GM12878 (cell line): Measurements from ENCODE around the gene PDE1C. TPM values are rescaled to one million over a fixed set of nuclear protein-coding genes. Genes with fewer than 3 reads are reported as not detected.

ENCODE experiments used
- ATAC-seq: fragments of 200-7000 bp; cut with Tn5 transposase; 3 replicates; pipeline ENCODE4 v1.9.1; 2020; ENCODE audit warnings: mild to moderate bottlenecking, moderate library complexity
- BruUV-seq: library from RNA; stranded (reverse); fragments of 400-500 nt; replicated peaks from 2 replicates; lab custom pipeline; 2021; lab: Mats Ljungman, UMichigan
- CTCF ChIA-PET: fragments of 300-600 bp; sonication (Branson Sonifier 250); formaldehyde crosslinking; extraction: SDS; loops from one replicate; lab custom pipeline; 2021; ENCODE audit warnings: inconsistent platforms; lab: Yijun Ruan, JAX
- POLR2A ChIA-PET: fragments of 350-600 bp; formaldehyde crosslinking; extraction: SDS; loops from one replicate; lab custom pipeline; 2021; ENCODE audit warnings: inconsistent platforms; lab: Charles Lee
- RAD21 ChIA-PET: fragments of 300-600 bp; sonication (Branson Sonifier 250); formaldehyde crosslinking; loops from one replicate; lab custom pipeline; 2023; ENCODE audit warnings: antibody characterized with exemption; ENCODE audit not compliant: unreplicated experiment; lab: Charles Lee
- SMC1A ChIA-PET: fragments of 300-600 bp; sonication (Branson Sonifier 250); formaldehyde crosslinking; loops from one replicate; lab custom pipeline; 2023; ENCODE audit not compliant: unreplicated experiment, uncharacterized antibody; lab: Charles Lee
- DNase-seq: peaks from one replicate; pipeline ENCODE4 v3.0.0-alpha.2; 2011; ENCODE audit warnings: low read depth, low spot score
- FAIRE-seq: peaks from 3 replicates; lab custom pipeline; 2011; peaks lifted over from hg19 to GRCh38; lab: Jason Lieb, UNC
- H2AFZ ChIP-seq: 2 replicates; pipeline ENCODE4 v1.6.0; 2011; ENCODE audit warnings: low read depth, low read length, control low read depth; ENCODE audit not compliant: control insufficient read depth
- H3K27ac ChIP-seq: 2 replicates; pipeline ENCODE4 v1.5.1; 2011; ENCODE audit warnings: control low read depth; ENCODE audit not compliant: control insufficient read depth, insufficient read depth
- H3K27me3 ChIP-seq, 2 experiments: replicated peaks in 1 of 2; 2 replicates each; pipeline versions ENCODE4 v1.6.0 to v1.6.1; 2011; ENCODE audit warnings: low read length in 1 of 2; ENCODE audit not compliant: control insufficient read depth in 2 of 2, insufficient read depth in 2 of 2
- H3K36me3 ChIP-seq, 2 experiments: 2 replicates each; pipeline ENCODE4 v1.5.1; 2011; ENCODE audit warnings: low read length in 1 of 2; ENCODE audit not compliant: control insufficient read depth in 2 of 2, insufficient read depth in 2 of 2
- H3K4me1 ChIP-seq: 2 replicates; pipeline ENCODE4 v1.6.1; 2011; ENCODE audit warnings: mild to moderate bottlenecking, low read length, moderate library complexity, mixed read lengths; ENCODE audit not compliant: control insufficient read depth, insufficient read depth
- H3K4me2 ChIP-seq: 2 replicates; pipeline ENCODE4 v1.6.0; 2011; ENCODE audit warnings: control low read depth; ENCODE audit not compliant: control insufficient read depth, insufficient read depth
- H3K4me3 ChIP-seq: fragments of 200-600 bp; sonication (generic); 2 replicates; pipeline ENCODE4 v1.5.1; 2016
- H3K79me2 ChIP-seq: 2 replicates; pipeline ENCODE4 v1.6.0; 2011; ENCODE audit warnings: low read length; ENCODE audit not compliant: control insufficient read depth, insufficient read depth
- H3K9ac ChIP-seq: 2 replicates; pipeline ENCODE4 v1.8.0; 2011; ENCODE audit warnings: low read length, control low read depth, mixed read lengths; ENCODE audit not compliant: control insufficient read depth, insufficient read depth
- H3K9me3 ChIP-seq: replicated peaks from 3 replicates; pipeline ENCODE4 v1.5.1; 2011; ENCODE audit warnings: mild to moderate bottlenecking, low read length; ENCODE audit not compliant: control insufficient read depth, insufficient read depth
- H4K20me1 ChIP-seq: 2 replicates; pipeline ENCODE4 v1.6.0; 2011; ENCODE audit not compliant: control insufficient read depth, insufficient read depth
- EGR1 ChIP-seq, 2 experiments: IDR thresholded peaks; 1 replicate in 1 of 2; 2 replicates in 1 of 2; pipeline ENCODE4 v1.6.1; 2011 to 2012; ENCODE audit warnings: low read depth in 2 of 2, low read length in 2 of 2, borderline replicate concordance in 1 of 2, mild to moderate bottlenecking in 1 of 2, moderate library complexity in 1 of 2
- MTA2 ChIP-seq: fragments of 450-650 bp; IDR thresholded peaks from 2 replicates; pipeline ENCODE4 v1.6.1; 2016; ENCODE audit warnings: low read depth, mild to moderate bottlenecking, moderate library complexity
- NFIC ChIP-seq: IDR thresholded peaks from 2 replicates; pipeline ENCODE4 v1.6.1; 2012; ENCODE audit warnings: low read depth, mild to moderate bottlenecking, inconsistent platforms, low read length, moderate library complexity
- NFXL1 ChIP-seq: fragments of 450-650 bp; IDR thresholded peaks from 2 replicates; pipeline ENCODE4 v1.6.1; 2017; ENCODE audit warnings: antibody characterized with exemption, mild to moderate bottlenecking, borderline replicate concordance
- POLR2AphosphoS5 ChIP-seq: IDR thresholded peaks from 2 replicates; pipeline ENCODE4 v1.6.1; 2011; ENCODE audit warnings: mild to moderate bottlenecking, low read length, inconsistent platforms
- RCOR1 ChIP-seq: conservative IDR thresholded peaks from 2 replicates; pipeline ENCODE4 v1.6.1; 2012; ENCODE audit warnings: low read depth, low read length, improper control_type of control experiment
- RELA ChIP-seq: fragments of 450-650 bp; IDR thresholded peaks from 2 replicates; pipeline ENCODE4 v1.8.0; 2014; ENCODE audit warnings: borderline replicate concordance; ENCODE audit not compliant: partially characterized antibody
- SIX5 ChIP-seq: IDR thresholded peaks from 2 replicates; pipeline ENCODE4 v1.6.1; 2011; ENCODE audit warnings: mild to moderate bottlenecking, low read depth, low read length, moderate library complexity; ENCODE audit not compliant: severe bottlenecking
- WRNIP1 ChIP-seq: IDR thresholded peaks from 2 replicates; pipeline ENCODE4 v1.6.1; 2011; ENCODE audit warnings: low read depth, low read length, improper control_type of control experiment, borderline replicate concordance
- ZBTB40 ChIP-seq: fragments of 450-650 bp; IDR thresholded peaks from 2 replicates; pipeline ENCODE4 v1.6.1; 2016; ENCODE audit warnings: mild to moderate bottlenecking, moderate library complexity, borderline replicate concordance
- WGBS: methylation state at CpG from one replicate; pipeline ENCODE4 v1.1.6; 2016; ENCODE audit warnings: low lambda C conversion rate; ENCODE audit not compliant: insufficient replicate concordance, insufficient coverage; ENCODE audit errors: missing lambda C conversion rate; 5-methylcytosine and 5-hydroxymethylcytosine counted together
- in situ Hi-C: fragments of 300-500 bp; cut with MboI; formaldehyde crosslinking; loops from 9 replicates; pipeline ENCODE4 v1.14.3; 2018; ENCODE audit warnings: mixed read lengths
- intact Hi-C: fragments of 100-400 bp; cut with micrococcal nuclease; formaldehyde crosslinking; loops from one replicate; pipeline ENCODE4 v1.14.2; 2022; ENCODE audit not compliant: unreplicated experiment
- polyA plus RNA-seq, 11 experiments: library from polyadenylated mRNA; depleted of rRNA in 4 of 11; unstranded in 6 of 11; stranded (reverse) in 5 of 11; fragments of >200 nt; fragmentation: Nextera tagmentation in 4 of 11; fragmentation: Illumina TruSeq in 1 of 11; extraction: Ambion mirVana in 4 of 11; extraction: Trizol in 1 of 11; gene quantifications; 1 replicate in 1 of 11; 2 replicates in 10 of 11; pipeline versions ENCODE4 v1.2.1 to v1.2.3, GENCODE V29; 2011 to 2016; ENCODE audit warnings: inconsistent platforms in 2 of 11, missing spikeins in 2 of 11, low read depth in 1 of 11
- total RNA-seq, 4 experiments: library from RNA; depleted of rRNA in 3 of 4; stranded (reverse); fragments of >200 nt in 3 of 4; fragmentation: Illumina TruSeq in 1 of 4; extraction: Trizol in 1 of 4; gene quantifications; 2 replicates each; pipeline versions ENCODE4 v1.2.1 to v1.2.3, GENCODE V29; 2013 to 2021
- TF ChIP-seq, protein P1 (sequence below): fragments of 450-650 bp; conservative IDR thresholded peaks from 2 replicates; pipeline ENCODE4 v1.6.1; 2017; ENCODE audit warnings: mild to moderate bottlenecking, moderate library complexity

The PDE1C gene
- total and polyA plus RNA-seq, 10 of the 15 experiments (the other 5 are each of a cell fraction or from before 2014, with no cell fraction given) = 0.29 to 2.3 (median 0.70) TPM

DNA sequence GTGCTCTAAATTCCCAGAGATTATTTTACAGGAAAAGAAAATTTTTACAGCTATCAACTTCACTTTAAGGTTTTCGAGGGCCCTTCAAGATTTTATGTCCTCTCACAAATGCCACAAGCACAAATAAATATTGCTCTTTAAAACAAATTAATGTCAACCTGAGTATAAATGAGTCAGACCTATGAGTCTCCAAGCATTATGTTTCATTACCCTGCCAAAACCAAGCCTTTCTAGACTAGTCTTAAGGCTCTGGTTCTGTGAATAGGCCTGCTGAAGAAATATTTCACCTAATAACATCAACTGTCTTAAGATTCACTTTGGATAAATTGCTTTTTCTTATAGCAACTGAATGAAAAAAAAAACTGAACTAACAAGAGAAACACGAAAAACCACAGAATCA lies 153.0 kb downstream of the PDE1C start:
- Histone ChIP-seq H2AFZ (no peak overlapping the region), H3K4me2 (no peak overlapping the region), H3K79me2 (no peaks in the 10 kb centered on the region), H3K9me3 (no peaks in the 10 kb centered on the region), H3K27me3 (no peaks in the 10 kb centered on the region; a peak in 2 of 4 replicates), H3K36me3 (no peaks in the 10 kb centered on the region), H3K9ac (no peak overlapping the region), H3K4me3 (no peak overlapping the region), H3K27ac (no peak overlapping the region), H3K4me1 (no peaks in the 10 kb centered on the region), H4K20me1 (no peaks in the 10 kb centered on the region)
- WGBS = 6% methylated on average over 2 of the region's 2 CpGs
- BruUV-seq = no TSS peak
- ATAC-seq (no peak), DNase-seq (no peak), FAIRE-seq (no peak)
- in situ Hi-C loops (no loop called here), intact Hi-C loops (no loop called here)
- ChIA-PET POLR2A (no interaction called here), CTCF (interaction anchor here (1.4 kb wide), 1 partner anchor 135 kb away, joined by 3 read pairs; no protein-coding TSS in a partner anchor), SMC1A (interaction anchor here (0.9 to 2.1 kb wide), 2 partner anchors 23 to 31 kb away, joined by 3 to 7 read pairs; no protein-coding TSS in a partner anchor), RAD21 (no interaction called here)
- TF ChIP-seq POLR2AphosphoS5 = no peak
- no peak for TF ChIP-seq RELA
- TF ChIP-seq NFXL1 = no peak
- TF ChIP-seq SIX5 = no peak

- Histone ChIP-seq H3K4me3 (no peak overlapping the region), H3K36me3 (no peaks in the 10 kb centered on the region), H3K9me3 (no peaks in the 10 kb centered on the region), H3K79me2 (no peaks in the 10 kb centered on the region), H3K27ac (no peak overlapping the region), H4K20me1 (no peaks in the 10 kb centered on the region), H3K4me2 (no peak overlapping the region), H3K4me1 (no peaks in the 10 kb centered on the region), H3K27me3 (no peaks in the 10 kb centered on the region), H2AFZ (no peak overlapping the region), H3K9ac (no peak overlapping the region)
- intact Hi-C loops = no loop called here
- no peak for DNase-seq
- no peak for FAIRE-seq
- WGBS = 50% methylated on average over 1 of the region's 1 CpG
- no peak for ATAC-seq
- POLR2A ChIA-PET = no interaction called here
- SMC1A ChIA-PET = interaction anchor here (1.1 to 1.5 kb wide), 2 partner anchors 13 to 63 kb away, joined by 3 to 5 read pairs; no protein-coding TSS in a partner anchor
- CTCF ChIA-PET = interaction anchor here (0.9 to 1.2 kb wide), 2 partner anchors 14 to 129 kb away, joined by 3 to 4 read pairs; no protein-coding TSS in a partner anchor
- in situ Hi-C loops = no loop called here
- RAD21 ChIA-PET = no interaction called here
- BruUV-seq = no TSS peak
- TF ChIP-seq MTA2 (no peak), RCOR1 (no peak), ZBTB40 (no peak), NFIC (no peak), WRNIP1 (no peak), SIX5 (no peak), EGR1 (IDR thresholded peaks at IDR 0.05; ENCODE audit: borderline replicate concordance in 1 of 2, low read depth in 2 of 2, low read length in 2 of 2) (no peak)
- TF ChIP-seq, protein P1, sequence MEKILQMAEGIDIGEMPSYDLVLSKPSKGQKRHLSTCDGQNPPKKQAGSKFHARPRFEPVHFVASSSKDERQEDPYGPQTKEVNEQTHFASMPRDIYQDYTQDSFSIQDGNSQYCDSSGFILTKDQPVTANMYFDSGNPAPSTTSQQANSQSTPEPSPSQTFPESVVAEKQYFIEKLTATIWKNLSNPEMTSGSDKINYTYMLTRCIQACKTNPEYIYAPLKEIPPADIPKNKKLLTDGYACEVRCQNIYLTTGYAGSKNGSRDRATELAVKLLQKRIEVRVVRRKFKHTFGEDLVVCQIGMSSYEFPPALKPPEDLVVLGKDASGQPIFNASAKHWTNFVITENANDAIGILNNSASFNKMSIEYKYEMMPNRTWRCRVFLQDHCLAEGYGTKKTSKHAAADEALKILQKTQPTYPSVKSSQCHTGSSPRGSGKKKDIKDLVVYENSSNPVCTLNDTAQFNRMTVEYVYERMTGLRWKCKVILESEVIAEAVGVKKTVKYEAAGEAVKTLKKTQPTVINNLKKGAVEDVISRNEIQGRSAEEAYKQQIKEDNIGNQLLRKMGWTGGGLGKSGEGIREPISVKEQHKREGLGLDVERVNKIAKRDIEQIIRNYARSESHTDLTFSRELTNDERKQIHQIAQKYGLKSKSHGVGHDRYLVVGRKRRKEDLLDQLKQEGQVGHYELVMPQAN = no peak
Observed at GRCh38 chr7:31910191-31910590, 160.0 kb downstream of the PDE1C start.
